Measurements from ENCODE around the gene DLG1. TPM values are rescaled to one million over a fixed set of nuclear protein-coding genes. Genes with fewer than 3 reads are reported as not detected.

Gene DLG1
- polyA plus RNA-seq (2011; rRNA removed), result 50.0 and 58.9 TPM in 2 replicates
- 57.1 and 73.5 TPM in 2 replicates for polyA minus RNA-seq (2011; rRNA and poly(A)+ RNA removed)

DNA sequence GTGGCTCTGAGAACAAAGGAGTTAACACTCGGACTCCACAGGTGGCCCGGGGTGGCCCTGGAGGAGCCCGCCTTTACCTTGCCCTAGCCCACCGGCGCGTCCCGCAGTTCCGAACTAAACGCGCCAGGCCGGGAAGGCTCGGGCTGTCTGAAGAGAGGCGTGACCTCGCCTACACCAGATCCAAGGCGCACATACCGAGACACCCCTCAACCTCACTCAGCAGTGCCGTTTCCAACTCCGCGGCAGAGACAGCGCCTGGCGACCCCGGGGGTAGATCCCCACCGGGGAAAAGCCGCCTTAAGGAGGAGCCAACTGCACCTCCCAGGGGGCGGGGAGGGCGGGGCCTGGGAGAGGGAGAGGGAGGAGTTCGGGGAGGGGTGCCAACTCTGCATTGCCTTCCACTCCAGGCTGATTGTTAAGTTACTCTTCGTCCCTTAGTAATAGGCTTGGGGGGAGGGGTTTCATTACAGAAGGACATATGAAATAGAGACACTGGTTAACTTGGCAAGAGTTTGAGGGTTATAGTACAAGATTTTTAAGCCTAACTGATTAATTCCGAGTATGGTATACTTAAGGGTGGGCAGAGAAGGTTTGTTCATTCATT, at the start of gene DLG1:
Gene DLG1 (minus strand): TSS at position 272 of the 604 bp plus-strand sequence. CDS start 1,408 bp downstream, outside the sequence.
- CTCF ChIA-PET, result interaction anchor here (0.6 kb wide), 2 partner anchors 15 to 78 kb away, joined by 3 to 8 read pairs; no protein-coding TSS in a partner anchor
- POLR2A ChIA-PET, result interaction anchor here (0.6 to 1.6 kb wide), 8 partner anchors 8 to 210 kb away, joined by 3 to 14 read pairs (median 4); no protein-coding TSS in a partner anchor
- H3K4me3 ChIP-seq (ENCODE audit: low read depth, low read length), result peak within 1 kb of the TSS; percentile 96

DNA sequence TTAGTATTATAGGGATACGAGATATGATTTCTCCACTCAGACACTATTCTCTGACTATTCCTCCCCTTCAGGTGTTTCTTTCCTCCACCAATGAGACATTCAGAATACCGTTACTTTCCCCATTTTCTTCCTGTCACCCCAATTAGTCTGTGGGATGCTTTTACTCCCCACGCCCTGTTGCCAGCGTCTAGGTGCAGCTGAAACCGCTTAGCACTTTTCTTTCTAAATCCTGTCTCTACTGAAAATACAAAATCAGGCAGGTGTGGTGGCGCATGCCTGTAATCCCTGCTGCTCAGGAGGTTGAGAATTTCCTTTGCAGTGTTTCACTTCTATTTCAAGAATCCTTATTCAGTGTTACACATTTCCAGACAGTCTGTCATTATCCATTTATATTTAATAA, 49.6 kb upstream of the DLG1 start:
- POLR2A ChIA-PET, result no interaction called here
- Histone ChIP-seq H3K27ac (ENCODE audit: low read depth, low read length) (no peak overlapping the region), H3K27me3 (ENCODE audit: control insufficient read depth, insufficient read depth, low read length) (peaks cover 3% of the 10 kb centered on the region), H3K9me3 (ENCODE audit: control insufficient read depth, insufficient read depth, low read length) (no peaks in the 10 kb centered on the region), H3K4me3 (ENCODE audit: low read depth, low read length) (no peak overlapping the region)
- CTCF ChIA-PET, result interaction anchor here (0.6 kb wide), 1 partner anchor 14 kb away, joined by 5 read pairs; no protein-coding TSS in a partner anchor
- TF ChIP-seq, protein P1, sequence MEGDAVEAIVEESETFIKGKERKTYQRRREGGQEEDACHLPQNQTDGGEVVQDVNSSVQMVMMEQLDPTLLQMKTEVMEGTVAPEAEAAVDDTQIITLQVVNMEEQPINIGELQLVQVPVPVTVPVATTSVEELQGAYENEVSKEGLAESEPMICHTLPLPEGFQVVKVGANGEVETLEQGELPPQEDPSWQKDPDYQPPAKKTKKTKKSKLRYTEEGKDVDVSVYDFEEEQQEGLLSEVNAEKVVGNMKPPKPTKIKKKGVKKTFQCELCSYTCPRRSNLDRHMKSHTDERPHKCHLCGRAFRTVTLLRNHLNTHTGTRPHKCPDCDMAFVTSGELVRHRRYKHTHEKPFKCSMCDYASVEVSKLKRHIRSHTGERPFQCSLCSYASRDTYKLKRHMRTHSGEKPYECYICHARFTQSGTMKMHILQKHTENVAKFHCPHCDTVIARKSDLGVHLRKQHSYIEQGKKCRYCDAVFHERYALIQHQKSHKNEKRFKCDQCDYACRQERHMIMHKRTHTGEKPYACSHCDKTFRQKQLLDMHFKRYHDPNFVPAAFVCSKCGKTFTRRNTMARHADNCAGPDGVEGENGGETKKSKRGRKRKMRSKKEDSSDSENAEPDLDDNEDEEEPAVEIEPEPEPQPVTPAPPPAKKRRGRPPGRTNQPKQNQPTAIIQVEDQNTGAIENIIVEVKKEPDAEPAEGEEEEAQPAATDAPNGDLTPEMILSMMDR (IDR thresholded peaks at IDR 0.05; ENCODE audit: low read depth, low read length), result no peak
- DNase-seq (ENCODE audit: low read depth, low spot score), result no peak

More for the DNA sequence above, at the start of gene DLG1:
- TF ChIP-seq, protein P1 (IDR thresholded peaks at IDR 0.05; ENCODE audit: low read depth, low read length), result no peak
- peak; percentile 79 for DNase-seq (ENCODE audit: low read depth, low spot score)
- Histone ChIP-seq H3K27me3 (ENCODE audit: control insufficient read depth, insufficient read depth, low read length) (no peaks in the 10 kb centered on the region), H3K27ac (ENCODE audit: low read depth, low read length) (peak within 1 kb of the TSS; percentile 86), H3K9me3 (ENCODE audit: control insufficient read depth, insufficient read depth, low read length) (no peaks in the 10 kb centered on the region)

DNA sequence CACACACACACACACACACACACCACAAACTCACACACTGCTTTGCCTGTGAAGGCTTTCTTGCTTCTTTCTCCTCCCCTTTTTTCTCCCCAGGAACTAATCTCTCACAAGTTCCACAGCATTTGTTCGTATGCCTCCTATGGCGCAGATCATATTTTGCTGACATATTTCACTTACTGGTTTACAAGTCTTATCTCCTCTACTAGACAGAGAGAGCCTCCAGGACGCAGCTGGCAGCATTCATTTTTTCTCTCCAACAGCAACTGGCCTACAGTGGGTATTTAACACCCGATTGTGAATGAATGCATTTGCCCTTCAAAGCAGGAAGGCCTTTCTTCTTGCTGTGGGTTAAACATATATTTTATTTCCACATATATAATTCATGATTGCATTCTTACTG, 47.0 kb upstream of the DLG1 start:
- DNase-seq (ENCODE audit: low read depth, low spot score), result no peak
- POLR2A ChIA-PET, result no interaction called here

DNA sequence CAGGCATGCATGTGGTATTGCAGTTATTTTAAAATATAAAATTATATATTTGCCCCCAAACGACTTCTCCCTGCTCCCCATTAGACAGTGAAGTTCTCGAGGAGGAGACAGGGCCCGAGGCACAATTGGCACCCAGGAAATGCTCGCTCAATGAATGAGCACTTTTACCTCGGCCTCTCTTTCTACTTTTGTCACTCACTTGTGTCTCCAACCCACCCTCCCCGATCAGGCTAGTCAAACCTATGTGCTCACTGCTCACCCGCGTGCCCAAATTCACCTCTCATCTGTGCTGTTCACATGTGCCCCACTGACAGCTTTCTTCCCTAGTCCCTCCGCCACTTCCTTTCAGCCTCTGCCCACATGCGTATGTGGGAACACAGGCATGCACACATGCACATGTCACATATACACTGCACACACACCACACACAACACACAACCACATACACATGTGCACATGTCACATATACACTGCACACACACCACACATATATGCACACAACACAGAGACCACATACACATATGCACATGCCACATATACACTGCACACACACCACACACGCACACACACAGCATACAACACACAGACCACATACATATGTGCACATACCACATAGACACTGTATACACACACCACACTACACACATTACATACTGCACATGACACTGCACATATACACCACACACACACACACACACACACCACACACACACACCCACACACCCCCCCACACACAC, 46.3 kb upstream of the DLG1 start:
- ChIA-PET CTCF (no interaction called here), POLR2A (no interaction called here)
- Histone ChIP-seq H3K27me3 (ENCODE audit: control insufficient read depth, insufficient read depth, low read length) (peaks cover 3% of the 10 kb centered on the region), H3K4me3 (ENCODE audit: low read depth, low read length) (no peak overlapping the region), H3K9me3 (ENCODE audit: control insufficient read depth, insufficient read depth, low read length) (no peaks in the 10 kb centered on the region), H3K27ac (ENCODE audit: low read depth, low read length) (no peak overlapping the region)
- TF ChIP-seq, protein P1 (IDR thresholded peaks at IDR 0.05; ENCODE audit: low read depth, low read length), result no peak
- DNase-seq (ENCODE audit: low read depth, low spot score), result no peak

More for the DNA sequence above, 47.0 kb upstream of the DLG1 start:
- peaks cover 3% of the 10 kb centered on the region for H3K27me3 ChIP-seq (ENCODE audit: control insufficient read depth, insufficient read depth, low read length)
- TF ChIP-seq, protein P1 (IDR thresholded peaks at IDR 0.05; ENCODE audit: low read depth, low read length), result no peak
- H3K9me3 ChIP-seq (ENCODE audit: control insufficient read depth, insufficient read depth, low read length), result no peaks in the 10 kb centered on the region
- CTCF ChIA-PET, result interaction anchor here (1.0 kb wide), 1 partner anchor 11 kb away, joined by 3 read pairs; no protein-coding TSS in a partner anchor
- H3K27ac ChIP-seq (ENCODE audit: low read depth, low read length), result no peak overlapping the region
- H3K4me3 ChIP-seq (ENCODE audit: low read depth, low read length), result no peak overlapping the region

Data from AG04450 (cell line).